Coronary artery (tissue), 2 donors: ENCODE measurements around the gene HIBADH.
"Not testable (repeated sequence)": the region's sequence is repeated elsewhere in the genome, so short reads cannot be mapped to it uniquely, and the experiment has no call there.

ENCODE experiments used
- DNase-seq: peaks from one replicate; pipeline ENCODE4 v3.0.0-alpha.2; 2017; ENCODE audit warnings: low spot score
- H3K27ac ChIP-seq, 2 donors: fragments of 200-600 bp; sonication (generic); one replicate each; pipeline ENCODE4 v1.5.1; 2016 to 2019
- H3K4me3 ChIP-seq: fragments of 200-600 bp; sonication (generic); 2 replicates; pipeline ENCODE4 v1.5.1; 2016; ENCODE audit warnings: mild to moderate bottlenecking, moderate library complexity
- CTCF ChIP-seq: fragments of 200-600 bp; sonication (generic); IDR thresholded peaks from one replicate; pipeline ENCODE4 v1.5.1; 2019; ENCODE audit warnings: antibody characterized with exemption

HIBADH gene

GRCh38 chr7:27684491-27684890 is 21.8 kb upstream of the HIBADH start:
- TF ChIP-seq CTCF, result no peak
- Histone ChIP-seq H3K27ac (no peak overlapping the region), H3K4me3 (no peak overlapping the region)
- DNase-seq, result no peak

DNA sequence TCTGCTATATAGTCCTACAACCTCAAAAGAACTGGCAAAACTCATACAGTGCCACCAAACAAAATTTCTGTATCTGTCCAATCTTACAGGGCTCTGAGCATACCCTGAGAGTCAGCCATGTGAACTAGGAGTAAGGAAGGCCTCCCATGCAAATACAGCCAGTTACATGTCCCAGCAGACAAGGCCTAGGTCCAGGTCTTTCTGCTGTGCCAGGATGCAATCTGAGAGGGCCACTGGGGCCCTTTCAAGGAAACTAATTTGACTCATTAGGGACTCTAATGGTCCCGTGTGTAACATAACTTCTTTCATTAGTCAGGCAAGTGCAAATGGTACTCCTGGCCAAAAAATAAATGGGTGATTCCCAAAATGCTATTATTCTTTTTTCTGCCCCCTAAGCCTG is 17.9 kb upstream of the HIBADH start:
- DNase-seq, result no peak
- no peak overlapping the region for H3K4me3 ChIP-seq
- no peak overlapping the region for H3K27ac ChIP-seq
- no peak for TF ChIP-seq CTCF

DNA sequence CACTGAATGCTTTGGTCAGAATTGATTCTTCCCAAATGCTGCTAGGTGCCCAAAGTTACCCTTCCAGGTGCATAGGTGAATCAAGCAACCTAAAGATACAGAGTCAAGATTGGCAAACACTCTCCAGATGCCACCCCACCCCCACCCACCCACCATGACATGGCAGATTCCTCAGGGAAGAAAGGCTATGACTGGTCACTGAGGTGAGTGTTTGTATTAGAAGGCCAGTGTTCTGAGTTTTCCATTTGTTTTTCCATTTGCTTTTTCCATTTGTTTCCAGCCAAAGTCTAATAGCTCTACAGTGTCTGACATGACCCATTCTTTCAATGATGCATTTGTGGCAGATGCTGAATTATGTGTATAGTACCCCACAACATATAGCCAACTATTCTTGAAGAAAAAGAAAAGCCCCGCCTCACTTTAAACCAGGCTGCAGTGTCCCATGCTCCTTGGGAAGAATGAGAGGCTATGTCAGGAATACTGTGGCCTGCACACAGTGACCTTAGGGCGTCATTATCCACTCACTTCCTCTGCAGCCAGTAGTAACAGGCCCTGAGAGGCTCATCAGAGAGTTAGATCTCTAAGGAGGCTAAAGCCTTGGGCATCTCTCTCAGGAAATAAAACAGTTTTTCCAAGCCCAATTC is 16.1 kb upstream of the HIBADH start:
- H3K4me3 ChIP-seq, result no peak overlapping the region
- peak overlapping the region; percentile 73 to 81 for H3K27ac ChIP-seq
- DNase-seq, result no peak
- TF ChIP-seq CTCF, result no peak

DNA sequence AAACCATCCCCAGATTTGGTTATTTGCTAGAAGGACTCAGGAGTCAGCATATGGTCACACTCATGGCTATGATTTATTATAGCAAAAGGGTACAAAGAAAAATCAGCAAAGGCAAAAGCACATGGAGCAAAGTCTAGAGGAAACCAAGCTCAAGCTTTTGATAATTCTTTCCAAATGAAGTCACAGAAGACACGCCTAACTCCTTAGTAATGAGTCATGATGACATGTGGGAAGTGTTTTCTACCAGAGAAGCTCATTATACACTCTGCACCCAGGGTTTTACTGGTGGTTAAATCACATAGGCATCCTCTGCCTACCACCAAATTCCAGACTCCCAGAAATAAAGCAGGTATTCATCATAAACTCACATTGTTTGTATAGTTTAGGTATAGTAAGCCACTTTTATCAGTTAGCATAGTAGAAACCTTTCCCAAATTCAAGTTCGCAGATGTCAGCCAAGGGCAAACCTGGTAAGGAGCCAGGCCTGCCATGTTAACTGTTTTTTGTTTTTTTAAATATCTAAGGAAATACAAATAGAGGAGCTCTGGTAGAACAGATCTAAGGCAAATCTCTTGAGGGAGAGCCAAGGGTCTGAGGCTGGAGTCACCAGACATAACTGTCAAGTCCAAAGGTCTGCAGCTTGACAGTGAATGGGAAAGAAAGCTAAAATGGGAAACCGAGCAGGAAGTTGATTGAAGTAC is 15.4 kb upstream of the HIBADH start:
- no peak for DNase-seq
- Histone ChIP-seq H3K4me3 (no peak overlapping the region), H3K27ac (peak overlapping the region; percentile 73 to 81)
- no peak for TF ChIP-seq CTCF

DNA sequence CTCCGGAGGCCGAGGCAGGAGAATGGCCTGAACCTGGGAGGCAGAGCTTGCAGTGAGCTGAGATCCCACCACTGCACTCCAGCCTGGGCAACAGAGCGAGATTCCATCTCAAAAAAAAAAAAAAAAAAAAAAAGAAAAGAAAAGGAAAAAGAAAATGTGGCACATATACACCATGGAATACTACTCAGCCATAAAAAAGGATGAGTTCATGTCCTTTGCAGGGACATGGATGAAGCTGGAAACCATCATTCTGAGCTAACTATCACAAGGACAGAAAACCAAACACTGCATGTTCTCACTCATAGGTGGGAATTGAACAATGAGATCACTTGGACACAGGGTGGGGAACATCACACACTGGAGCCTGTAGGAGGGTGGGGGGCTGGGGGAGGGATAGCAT is 11.4 kb upstream of the HIBADH start:
- DNase-seq, H3K4me3 ChIP-seq, H3K27ac ChIP-seq: not testable (repeated sequence)

DNA sequence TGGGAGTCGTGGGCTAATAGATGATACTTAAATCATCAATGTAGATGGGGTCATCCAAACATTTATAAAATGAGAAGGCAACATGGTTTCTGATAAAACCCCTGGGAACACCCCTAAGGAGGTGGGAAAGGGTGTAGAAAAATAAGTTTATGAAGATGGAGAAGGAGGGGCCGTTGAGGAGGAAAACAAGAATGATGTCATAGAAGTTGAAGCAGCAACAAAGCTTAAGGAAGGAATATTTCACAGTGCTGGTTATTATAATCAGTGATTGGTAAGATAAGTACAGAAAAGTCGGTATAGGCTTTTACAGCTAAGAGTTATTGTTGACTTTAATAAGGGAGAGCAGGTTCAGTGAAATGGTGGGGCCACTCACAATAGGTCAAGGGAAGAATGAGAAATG is 9.0 kb upstream of the HIBADH start:
- DNase-seq, result no peak
- no peak for TF ChIP-seq CTCF
- H3K27ac ChIP-seq, result no peak overlapping the region
- no peak overlapping the region for H3K4me3 ChIP-seq

GRCh38 chr7:27670676-27671075 is 8.0 kb upstream of the HIBADH start:
- DNase-seq, result no peak
- Histone ChIP-seq H3K27ac (no peak overlapping the region), H3K4me3 (no peak overlapping the region)
- TF ChIP-seq CTCF, result no peak
